Mucosa of stomach (tissue), 1 donor: ENCODE measurements around the gene STPG3.
A peak's percentile ranks its signal among the peaks of the same experiment; 100 is the strongest.

ENCODE experiments used
- H3K27me3 ChIP-seq: one replicate; pipeline ENCODE4 v1.7.0; 2013; ENCODE audit warnings: mild to moderate bottlenecking, low read length; ENCODE audit not compliant: control insufficient read depth, insufficient read depth
- H3K36me3 ChIP-seq: one replicate; pipeline ENCODE4 v1.7.0; 2013; ENCODE audit warnings: low read length; ENCODE audit not compliant: control insufficient read depth, insufficient read depth
- H3K4me1 ChIP-seq: one replicate; pipeline ENCODE4 v1.7.0; 2013; ENCODE audit warnings: mild to moderate bottlenecking, low read length; ENCODE audit not compliant: control insufficient read depth, insufficient read depth
- H3K4me3 ChIP-seq: one replicate; pipeline ENCODE4 v1.7.0; 2013; ENCODE audit warnings: low read length
- H3K9ac ChIP-seq: one replicate; pipeline ENCODE4 v1.7.0; 2013; ENCODE audit warnings: mild to moderate bottlenecking, low read length, moderate library complexity
- H3K9me3 ChIP-seq: one replicate; pipeline ENCODE4 v1.7.0; 2013; ENCODE audit warnings: mild to moderate bottlenecking, low read length, moderate library complexity; ENCODE audit not compliant: control insufficient read depth
- donor health status: Pancreatic carcinoma.

The STPG3 gene

GRCh38 chr9:137270929-137271695 is 20.0 kb downstream of the STPG3 start:
- peaks cover 6% of the 10 kb centered on the region for H3K36me3 ChIP-seq
- no peak overlapping the region for H3K4me3 ChIP-seq
- H3K9ac ChIP-seq = no peak overlapping the region
- H3K4me1 ChIP-seq = peaks cover 45% of the 10 kb centered on the region
- no peaks in the 10 kb centered on the region for H3K9me3 ChIP-seq
- H3K27me3 ChIP-seq = no peaks in the 10 kb centered on the region

- H3K27me3 ChIP-seq = no peaks in the 10 kb centered on the region
- peaks cover 6% of the 10 kb centered on the region for H3K36me3 ChIP-seq
- H3K4me1 ChIP-seq = peaks cover 51% of the 10 kb centered on the region
- no peaks in the 10 kb centered on the region for H3K9me3 ChIP-seq
- no peak overlapping the region for H3K9ac ChIP-seq
- H3K4me3 ChIP-seq = no peak overlapping the region
These were observed 20.6 kb downstream of the STPG3 start for GRCh38 chr9:137271696-137272076.

- Histone ChIP-seq H3K27me3 (no peaks in the 10 kb centered on the region), H3K9ac (no peak overlapping the region), H3K9me3 (no peaks in the 10 kb centered on the region), H3K4me3 (no peak overlapping the region), H3K36me3 (peaks cover 6% of the 10 kb centered on the region), H3K4me1 (peaks cover 58% of the 10 kb centered on the region)
These were observed 21.4 kb downstream of the STPG3 start for GRCh38 chr9:137272241-137273094.

GRCh38 chr9:137273095-137273490 is 22.0 kb downstream of the STPG3 start:
- peaks cover 6% of the 10 kb centered on the region for H3K36me3 ChIP-seq
- H3K4me3 ChIP-seq = no peak overlapping the region
- H3K9me3 ChIP-seq = no peaks in the 10 kb centered on the region
- no peak overlapping the region for H3K9ac ChIP-seq
- peaks cover 55% of the 10 kb centered on the region for H3K4me1 ChIP-seq
- H3K27me3 ChIP-seq = no peaks in the 10 kb centered on the region

- Histone ChIP-seq H3K9ac (peak overlapping the region; percentile 50), H3K4me1 (peaks cover 49% of the 10 kb centered on the region), H3K27me3 (no peaks in the 10 kb centered on the region), H3K36me3 (peaks cover 6% of the 10 kb centered on the region), H3K4me3 (no peak overlapping the region), H3K9me3 (no peaks in the 10 kb centered on the region)
These were observed 22.7 kb downstream of the STPG3 start for GRCh38 chr9:137273611-137274320.

- H3K9me3 ChIP-seq = no peaks in the 10 kb centered on the region
These were observed 24.1 kb downstream of the STPG3 start for GRCh38 chr9:137275203-137275587.

GRCh38 chr9:137275588-137276472 is 24.7 kb downstream of the STPG3 start:
- H3K36me3 ChIP-seq = peaks cover 6% of the 10 kb centered on the region
- peak overlapping the region; percentile 93 for H3K9ac ChIP-seq
- no peaks in the 10 kb centered on the region for H3K9me3 ChIP-seq
- H3K4me1 ChIP-seq = peaks cover 44% of the 10 kb centered on the region
- no peak overlapping the region for H3K4me3 ChIP-seq
- H3K27me3 ChIP-seq = no peaks in the 10 kb centered on the region

More at GRCh38 chr9:137275203-137275587, 24.1 kb downstream of the STPG3 start:
- Histone ChIP-seq H3K27me3 (no peaks in the 10 kb centered on the region), H3K4me3 (no peak overlapping the region), H3K36me3 (peaks cover 6% of the 10 kb centered on the region), H3K9ac (no peak overlapping the region), H3K4me1 (peaks cover 39% of the 10 kb centered on the region)

- Histone ChIP-seq H3K36me3 (peaks cover 6% of the 10 kb centered on the region), H3K4me3 (peak overlapping the region; percentile 17), H3K9me3 (no peaks in the 10 kb centered on the region), H3K27me3 (no peaks in the 10 kb centered on the region), H3K9ac (peak overlapping the region; percentile 93), H3K4me1 (peaks cover 44% of the 10 kb centered on the region)
These were observed 25.6 kb downstream of the STPG3 start for GRCh38 chr9:137276473-137277328.

- no peaks in the 10 kb centered on the region for H3K36me3 ChIP-seq
- H3K4me1 ChIP-seq = peaks cover 44% of the 10 kb centered on the region
- H3K27me3 ChIP-seq = no peaks in the 10 kb centered on the region
- H3K9me3 ChIP-seq = no peaks in the 10 kb centered on the region
- peak within 1 kb of the TSS; percentile 67 for H3K4me3 ChIP-seq
- H3K9ac ChIP-seq = peak within 1 kb of the TSS; percentile 93
These were observed 26.4 kb downstream of the STPG3 start, which contains the start of gene TOR4A for GRCh38 chr9:137277329-137278041. Gene TOR4A, plus strand, starts transcription at chr9:137277726. Its CDS starts 964 bp downstream, at chr9:137278690.

GRCh38 chr9:137278061-137278701 is 27.1 kb downstream of the STPG3 start:
- H3K9me3 ChIP-seq = no peaks in the 10 kb centered on the region
- H3K4me1 ChIP-seq = peaks cover 44% of the 10 kb centered on the region
- H3K4me3 ChIP-seq = peak overlapping the region; percentile 67
- H3K36me3 ChIP-seq = no peaks in the 10 kb centered on the region
- no peaks in the 10 kb centered on the region for H3K27me3 ChIP-seq
- H3K9ac ChIP-seq = peak overlapping the region; percentile 93
